BJ (cell line): ENCODE measurements around the gene BTNL3. TPM values are rescaled to one million over a fixed set of nuclear protein-coding genes. Genes with fewer than 3 reads are reported as not detected.
"Not testable (repeated sequence)": the region's sequence is repeated elsewhere in the genome, so short reads cannot be mapped to it uniquely, and the experiment has no call there.

Experiments
- CTCF ChIA-PET: fragments of 350-600 bp; formaldehyde crosslinking; extraction: SDS; loops from one replicate; lab custom pipeline; 2021; ENCODE audit warnings: antibody characterized with exemption, inconsistent platforms; lab: Yijun Ruan, JAX
- POLR2A ChIA-PET: fragments of 300-600 bp; sonication (Branson Sonifier 250); formaldehyde crosslinking; extraction: SDS; loops from one replicate; lab custom pipeline; 2021; ENCODE audit warnings: antibody characterized with exemption; lab: Charles Lee
- DNase-seq: peaks from one replicate; pipeline ENCODE4 v3.0.0-alpha.2; 2011; ENCODE audit warnings: low read depth
- H3K27me3 ChIP-seq: 2 replicates; pipeline ENCODE4 v1.6.0; 2011; ENCODE audit warnings: low read length; ENCODE audit not compliant: control insufficient read depth, insufficient read depth
- H3K36me3 ChIP-seq: 2 replicates; pipeline ENCODE4 v1.5.1; 2011; ENCODE audit warnings: low read length; ENCODE audit not compliant: control insufficient read depth, insufficient read depth
- H3K4me3 ChIP-seq: 2 replicates; pipeline ENCODE4 v1.5.1; 2011; ENCODE audit warnings: low read depth, mild to moderate bottlenecking, control low read depth, low read length
- CTCF ChIP-seq: IDR thresholded peaks from 2 replicates; pipeline ENCODE4 v1.5.1; 2011; ENCODE audit warnings: low read depth, mild to moderate bottlenecking, control low read depth, inconsistent platforms, low read length, moderate library complexity; ENCODE audit not compliant: insufficient read depth
- polyA plus RNA-seq: library from polyadenylated mRNA; depleted of rRNA; stranded (reverse); fragments of >200 nt; gene quantifications from 2 replicates; pipeline ENCODE4 v1.2.3, GENCODE V29; 2011

The BTNL3 gene
- polyA plus RNA-seq, 1 experiment = not detected

GRCh38 chr5:181044093-181044599 is 55.5 kb downstream of the BTNL3 start:
- H3K36me3 ChIP-seq = no peaks in the 10 kb centered on the region
- no peak for TF ChIP-seq CTCF
- POLR2A ChIA-PET = no interaction called here
- CTCF ChIA-PET = no interaction called here
- no peak overlapping the region for H3K4me3 ChIP-seq
- H3K27me3 ChIP-seq = no peaks in the 10 kb centered on the region
- no peak for DNase-seq

- DNase-seq = no peak
These were observed 56.1 kb downstream of the BTNL3 start for GRCh38 chr5:181044662-181045305.

GRCh38 chr5:181045316-181045715 is 56.7 kb downstream of the BTNL3 start:
- CTCF ChIA-PET = no interaction called here
- POLR2A ChIA-PET = no interaction called here
- no peak for TF ChIP-seq CTCF
- Histone ChIP-seq H3K27me3 (no peaks in the 10 kb centered on the region), H3K36me3 (no peaks in the 10 kb centered on the region), H3K4me3 (no peak overlapping the region)
- DNase-seq = no peak

More at GRCh38 chr5:181044662-181045305, 56.1 kb downstream of the BTNL3 start:
- no peak for TF ChIP-seq CTCF
- H3K4me3 ChIP-seq = no peak overlapping the region
- ChIA-PET POLR2A (no interaction called here), CTCF (no interaction called here)
- H3K27me3 ChIP-seq = no peaks in the 10 kb centered on the region
- H3K36me3 ChIP-seq = no peaks in the 10 kb centered on the region

DNA sequence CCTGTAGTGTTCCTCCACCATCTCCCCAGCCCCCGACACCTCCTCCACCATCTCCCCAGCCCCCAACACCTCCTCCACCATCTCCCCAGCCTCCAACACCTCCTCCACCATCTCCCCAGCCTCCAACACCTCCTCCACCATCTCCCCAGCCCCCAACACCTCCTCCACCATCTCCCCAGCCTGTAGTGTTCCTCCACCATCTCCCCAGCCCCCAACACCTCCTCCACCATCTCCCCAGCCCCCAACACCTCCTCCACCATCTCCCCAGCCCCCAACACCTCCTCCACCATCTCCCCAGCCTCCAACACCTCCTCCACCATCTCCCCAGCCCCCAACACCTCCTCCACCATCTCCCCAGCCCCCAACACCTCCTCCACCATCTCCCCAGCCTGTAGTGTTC is 57.2 kb downstream of the BTNL3 start:
- POLR2A ChIA-PET, CTCF ChIA-PET, H3K36me3 ChIP-seq, H3K4me3 ChIP-seq, DNase-seq, H3K27me3 ChIP-seq: not testable (repeated sequence)

DNA sequence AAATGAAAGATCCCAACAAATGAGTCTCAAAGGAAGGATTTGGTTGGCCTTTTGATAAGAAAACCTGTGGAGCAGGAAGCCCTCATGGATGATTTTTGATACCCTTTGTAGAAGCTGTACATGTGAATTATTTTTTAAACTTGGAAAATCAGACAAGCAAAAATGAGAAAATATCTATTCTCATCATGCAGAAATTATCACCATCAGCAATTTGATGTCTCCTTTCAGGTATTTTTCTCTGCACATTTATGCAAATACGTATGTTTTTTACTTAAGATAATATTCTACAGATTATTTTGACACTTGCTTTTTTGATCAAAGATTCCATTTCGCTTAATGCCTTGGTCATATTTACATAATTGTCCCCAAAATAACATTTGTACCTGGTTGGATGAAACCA is 58.6 kb downstream of the BTNL3 start:
- POLR2A ChIA-PET = no interaction called here
- CTCF ChIA-PET = no interaction called here
- DNase-seq = no peak
- no peak for TF ChIP-seq CTCF
- Histone ChIP-seq H3K27me3 (peaks cover 4% of the 10 kb centered on the region), H3K4me3 (no peak overlapping the region), H3K36me3 (no peaks in the 10 kb centered on the region)

- CTCF ChIA-PET = no interaction called here
- H3K4me3 ChIP-seq = no peak overlapping the region
- no peak for DNase-seq
These were observed 59.3 kb downstream of the BTNL3 start for GRCh38 chr5:181047921-181048320.

More at GRCh38 chr5:181047921-181048320, 59.3 kb downstream of the BTNL3 start:
- no peak for TF ChIP-seq CTCF
- no peaks in the 10 kb centered on the region for H3K36me3 ChIP-seq
- POLR2A ChIA-PET = no interaction called here
- H3K27me3 ChIP-seq = peaks cover 4% of the 10 kb centered on the region
